ENCODE results near the gene REG3G.

The REG3G gene

GRCh38 chr2:79065201-79065600 is 39.7 kb downstream of the REG3G start:
- no peak for TF ChIP-seq CTCF (IDR thresholded peaks at IDR 0.05; ENCODE audit: borderline replicate concordance, insufficient read depth, low read depth, low read length)

DNA sequence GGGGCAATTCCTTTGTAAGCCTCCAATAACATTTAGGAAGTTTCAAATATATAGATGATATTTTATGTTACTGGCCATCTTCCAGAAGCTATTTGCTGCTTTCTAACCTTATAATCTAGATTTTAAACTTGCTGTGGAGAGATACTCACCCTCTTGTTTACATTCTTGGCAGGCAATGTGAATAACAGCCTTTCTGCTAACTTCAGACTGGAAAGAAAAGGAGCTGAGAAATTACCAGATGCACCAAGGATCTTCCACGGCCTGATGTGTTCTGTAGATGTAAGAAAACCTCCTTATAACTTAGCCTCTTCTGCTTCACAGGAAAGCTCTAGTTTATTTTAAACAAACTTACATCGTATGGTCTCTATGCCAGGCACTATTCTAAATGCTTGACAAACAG is 45.6 kb downstream of the REG3G start:
- no peak overlapping the region for H3K4me3 ChIP-seq (ENCODE audit: low read depth, low read length)
- TF ChIP-seq CTCF (IDR thresholded peaks at IDR 0.05; ENCODE audit: borderline replicate concordance, insufficient read depth, low read depth, low read length): no peak

More at GRCh38 chr2:79065201-79065600, 39.7 kb downstream of the REG3G start:
- no peak overlapping the region for H3K4me3 ChIP-seq (ENCODE audit: low read depth, low read length)

All from GM12875 (cell line).